Effector CD8-positive, alpha-beta T cell (primary cell): ENCODE measurements around the gene CAMSAP2.

Experiments used
- DNase-seq: peaks from one replicate; lab custom pipeline; 2025; lab: John Stamatoyannopoulos, UW

Gene CAMSAP2

DNA sequence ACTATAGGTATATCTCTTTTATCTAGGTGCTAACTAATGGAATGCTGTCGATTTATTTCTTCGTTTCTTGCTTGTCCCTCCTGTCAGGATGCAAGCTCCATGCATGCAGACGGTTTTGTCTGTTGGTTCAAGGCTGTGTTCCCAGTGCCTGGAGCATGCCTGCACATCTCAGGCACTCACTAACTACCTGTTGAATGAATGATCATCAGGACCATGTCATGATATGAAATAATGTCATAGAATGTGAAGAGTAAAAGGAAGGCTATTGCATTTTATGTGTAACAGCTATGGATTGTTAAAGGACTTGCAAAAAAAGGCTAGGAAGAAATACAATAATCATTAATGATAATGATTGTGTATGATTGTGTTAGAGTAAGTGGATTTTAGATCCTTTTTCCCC is 138.3 kb downstream of the CAMSAP2 start:
- DNase-seq, result no peak

DNA sequence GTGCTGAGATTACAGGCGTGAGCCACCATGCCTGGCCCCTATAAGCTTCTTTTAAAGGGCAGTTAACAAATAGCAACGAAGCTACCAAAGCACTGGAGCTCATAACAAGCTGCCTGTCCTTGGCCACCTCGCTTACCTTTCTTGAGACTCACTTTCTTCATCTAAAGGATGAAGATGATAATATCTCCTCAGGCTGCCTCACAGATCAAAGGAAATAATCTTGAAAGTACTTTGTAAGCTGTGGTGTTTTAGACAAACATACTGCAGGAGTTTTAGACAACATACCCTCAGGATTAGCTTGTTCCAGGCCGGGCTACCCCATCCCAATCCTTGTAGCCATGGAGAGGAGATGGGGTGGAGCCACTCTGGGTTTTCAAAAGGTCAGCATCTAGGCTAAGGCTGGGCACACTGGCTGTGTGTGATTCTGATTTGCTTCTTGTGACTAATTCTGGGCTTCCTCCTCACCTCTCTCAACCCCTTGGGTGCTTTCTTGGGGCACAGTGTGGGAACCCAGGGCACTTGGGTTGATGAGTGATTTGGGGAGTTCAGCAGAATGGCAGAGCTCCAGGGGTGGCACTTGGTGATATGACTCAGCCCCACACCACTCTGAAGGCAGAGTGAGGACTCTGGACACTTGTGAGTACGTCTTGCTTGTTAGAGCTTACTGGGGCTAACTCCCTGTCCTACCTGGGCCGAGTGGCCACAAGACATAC is 139.3 kb downstream of the CAMSAP2 start:
- no peak for DNase-seq

DNA sequence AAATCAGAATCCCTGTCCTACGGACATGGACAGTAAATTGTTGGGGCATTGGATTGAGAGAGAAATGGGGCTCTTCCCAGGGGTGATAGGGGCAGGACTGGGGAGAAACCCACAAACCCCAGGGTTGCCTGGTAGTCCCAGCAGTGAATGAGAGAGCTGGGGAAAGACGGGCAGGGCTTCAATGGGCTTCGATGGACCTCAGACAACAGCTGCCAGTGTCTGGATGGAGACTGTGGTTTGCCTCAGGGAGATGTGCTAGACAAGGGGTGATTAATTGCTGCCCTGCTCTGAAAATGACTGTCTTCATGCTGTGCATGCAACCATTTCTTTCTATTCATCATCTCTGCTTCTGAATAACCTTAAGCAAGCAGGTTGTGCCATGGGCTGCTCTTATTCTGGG is 141.5 kb downstream of the CAMSAP2 start:
- DNase-seq, result no peak

DNA sequence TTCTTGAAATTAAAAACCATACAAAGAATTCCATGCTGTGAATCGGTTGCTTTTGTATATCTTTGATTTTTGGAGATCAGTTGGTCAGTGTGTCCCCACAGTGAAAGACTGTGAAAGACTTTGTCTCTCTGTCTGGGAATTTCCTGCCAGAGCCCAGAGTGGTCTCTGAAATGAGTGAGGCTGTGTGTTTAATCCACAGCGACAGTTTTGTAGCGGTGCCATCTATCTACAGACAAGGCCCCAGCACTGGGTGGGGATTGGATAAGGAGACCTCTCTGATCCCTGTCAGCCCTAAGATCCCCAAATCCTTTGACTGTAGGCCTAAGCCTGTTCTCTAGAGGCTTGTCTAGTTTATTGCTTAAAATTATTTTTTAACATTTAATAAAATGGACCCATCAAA is 144.4 kb downstream of the CAMSAP2 start:
- no peak for DNase-seq

DNA sequence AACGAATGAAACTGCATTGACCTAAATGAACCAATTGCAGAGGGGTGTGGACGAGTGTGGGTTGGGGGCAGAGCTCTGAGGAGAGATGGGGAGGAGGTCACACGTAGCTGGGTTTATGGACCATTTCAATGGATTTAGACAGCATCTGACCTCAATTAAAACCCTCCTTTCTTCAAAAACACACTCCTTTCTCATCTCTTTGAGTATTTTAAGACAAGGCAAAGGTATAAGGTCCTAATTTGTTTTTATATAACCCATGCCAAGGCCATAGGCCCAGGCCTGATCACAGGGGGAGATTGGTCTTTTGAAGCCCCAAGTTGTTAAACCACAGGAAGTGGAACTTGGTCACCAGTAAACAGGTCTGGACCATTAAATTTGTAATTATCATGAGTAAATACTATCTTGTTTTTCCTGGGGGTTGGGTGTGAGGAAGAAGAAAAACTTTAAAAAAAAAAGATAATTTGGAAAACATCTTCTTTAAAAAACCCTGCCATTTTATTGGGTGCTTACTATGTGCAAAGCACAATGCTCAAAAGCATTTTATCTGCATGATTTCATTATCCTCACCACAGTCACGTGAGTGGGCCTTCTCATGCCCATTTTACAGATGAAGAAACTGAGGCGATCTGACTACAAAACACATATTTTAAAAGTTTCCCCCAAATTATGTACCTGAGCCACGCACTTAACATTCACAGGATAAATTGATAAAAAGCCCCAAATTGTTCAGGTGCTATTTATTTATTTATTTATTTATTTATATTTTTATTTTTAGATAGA is 147.1 kb downstream of the CAMSAP2 start:
- no peak for DNase-seq

DNA sequence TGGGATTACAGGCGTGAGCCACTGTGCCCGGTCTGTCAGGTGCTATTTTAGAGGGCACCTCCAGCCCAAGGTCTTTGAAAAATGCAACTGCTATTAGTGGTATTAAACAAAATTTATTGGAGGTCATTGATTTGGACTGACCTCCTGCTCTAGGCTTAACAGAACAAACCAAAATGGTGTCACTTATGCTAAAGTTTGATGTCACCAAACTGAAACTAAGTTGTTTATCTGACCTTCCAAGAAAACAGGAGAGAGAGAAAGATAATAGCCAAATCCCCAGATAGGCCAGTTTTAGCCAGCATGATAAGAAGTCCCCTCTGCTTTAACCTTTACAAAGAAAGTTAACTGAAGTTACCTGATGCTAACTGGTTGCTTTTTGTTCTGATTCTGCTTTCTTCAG is 147.9 kb downstream of the CAMSAP2 start:
- DNase-seq, result no peak

DNA sequence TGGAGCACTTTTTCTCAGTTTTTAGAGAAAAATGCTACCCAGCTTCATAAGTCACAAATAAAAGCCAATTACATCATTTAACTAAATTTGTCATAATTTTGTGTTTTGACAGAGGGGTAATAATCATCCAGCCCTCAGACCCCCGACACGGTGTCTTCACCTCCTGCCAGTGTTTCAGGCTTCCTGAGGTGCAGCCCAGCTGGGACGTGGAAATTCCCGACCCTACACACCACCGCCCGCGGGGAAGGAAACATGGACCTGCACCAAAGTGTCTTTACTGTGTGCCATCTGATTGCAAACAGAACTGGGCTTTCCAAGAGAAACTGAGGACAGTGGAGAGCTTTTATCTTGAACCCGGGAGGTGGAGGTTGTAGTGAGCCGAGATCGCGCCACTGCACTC is 148.3 kb downstream of the CAMSAP2 start:
- DNase-seq, result no peak

DNA sequence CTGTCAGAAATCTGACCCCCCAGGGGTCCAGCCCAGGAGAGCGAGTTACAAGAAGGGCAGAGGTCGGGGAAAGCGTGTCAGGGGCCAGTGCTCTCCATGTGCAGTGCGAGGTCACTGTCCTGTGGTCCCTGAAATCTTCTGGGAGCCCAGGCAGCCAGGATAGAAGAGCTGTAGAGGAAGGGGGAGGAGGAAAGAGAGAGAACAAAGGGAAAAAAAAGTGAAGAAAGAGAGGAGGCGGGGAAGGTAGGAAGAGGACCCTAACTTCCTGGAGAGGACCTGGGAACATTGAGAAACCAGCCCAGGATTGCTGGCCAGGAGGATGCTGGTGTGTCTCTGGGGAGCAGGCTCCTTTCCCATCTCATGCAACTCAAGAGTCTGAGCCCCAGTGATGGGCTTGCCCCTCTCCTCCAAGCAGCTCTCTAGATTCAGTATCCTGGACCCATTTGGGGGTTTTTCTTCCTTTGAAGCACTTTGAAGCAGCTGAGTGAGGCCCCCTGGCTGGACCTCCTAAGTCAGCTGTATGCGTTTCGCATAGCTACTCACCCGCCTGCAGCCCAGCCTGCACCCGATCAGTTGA is 149.2 kb downstream of the CAMSAP2 start:
- no peak for DNase-seq

DNA sequence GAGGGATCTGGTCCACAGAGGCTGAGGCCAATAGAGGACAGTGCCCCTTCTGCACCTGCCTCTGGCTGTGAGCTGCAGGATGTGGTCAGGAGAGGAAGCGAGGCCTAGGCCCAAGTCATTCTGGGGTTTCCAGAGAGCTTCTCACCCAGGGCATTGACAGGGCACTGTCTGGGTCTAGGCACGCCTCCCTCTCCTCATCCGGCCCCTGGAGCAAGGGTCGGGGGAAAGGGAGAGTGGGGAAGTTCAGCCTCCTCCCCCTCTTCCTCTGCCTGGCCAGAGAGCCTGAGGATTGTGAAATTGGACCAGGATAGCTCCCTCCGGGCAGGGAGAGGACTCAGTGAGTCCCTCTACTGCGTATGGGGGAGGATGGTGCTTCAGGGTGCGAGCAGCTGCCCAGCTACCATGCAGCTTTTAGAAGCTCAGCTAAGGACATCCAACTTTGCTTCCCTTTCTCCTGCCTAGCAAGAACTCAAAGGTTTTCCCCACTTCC is 149.7 kb downstream of the CAMSAP2 start:
- no peak for DNase-seq

DNA sequence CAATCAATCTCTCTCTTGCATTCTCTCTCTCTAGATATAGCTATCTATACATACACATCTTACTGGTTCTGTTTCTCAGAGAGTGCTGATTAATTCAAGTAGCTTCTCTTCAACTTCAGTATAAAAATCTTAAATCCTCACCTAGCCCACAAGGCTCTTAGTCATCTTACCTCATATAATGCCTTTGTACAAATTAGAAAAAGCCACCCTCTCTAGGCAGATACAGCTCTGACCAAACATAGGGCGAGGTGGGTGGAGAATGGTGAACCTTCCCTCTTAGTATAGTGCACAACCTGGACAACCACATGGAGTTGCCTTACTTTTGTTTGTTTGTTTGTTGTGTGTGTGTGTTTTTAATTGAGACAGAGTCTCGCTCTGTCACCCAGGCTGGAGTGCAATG is 150.9 kb downstream of the CAMSAP2 start:
- no peak for DNase-seq

DNA sequence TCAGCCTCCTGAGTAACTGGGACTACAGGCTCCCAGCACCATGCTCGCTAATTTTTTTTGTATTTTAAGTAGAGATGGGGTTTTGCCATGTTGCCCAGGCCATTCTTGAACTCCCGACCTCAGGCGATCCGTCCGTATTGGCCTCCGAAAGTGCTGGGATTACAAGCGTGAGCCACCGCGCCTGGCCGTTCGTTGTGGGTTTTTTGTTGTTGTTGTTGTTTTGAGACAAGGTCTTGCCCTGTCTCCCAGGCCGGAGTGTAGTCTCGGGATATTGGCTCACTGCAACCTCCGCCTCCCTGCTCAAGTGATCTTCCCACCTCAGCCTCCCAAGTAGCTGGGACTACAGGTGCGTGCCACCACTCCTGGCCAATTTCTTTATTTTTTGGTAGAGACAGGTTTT is 151.3 kb downstream of the CAMSAP2 start:
- DNase-seq, result no peak

DNA sequence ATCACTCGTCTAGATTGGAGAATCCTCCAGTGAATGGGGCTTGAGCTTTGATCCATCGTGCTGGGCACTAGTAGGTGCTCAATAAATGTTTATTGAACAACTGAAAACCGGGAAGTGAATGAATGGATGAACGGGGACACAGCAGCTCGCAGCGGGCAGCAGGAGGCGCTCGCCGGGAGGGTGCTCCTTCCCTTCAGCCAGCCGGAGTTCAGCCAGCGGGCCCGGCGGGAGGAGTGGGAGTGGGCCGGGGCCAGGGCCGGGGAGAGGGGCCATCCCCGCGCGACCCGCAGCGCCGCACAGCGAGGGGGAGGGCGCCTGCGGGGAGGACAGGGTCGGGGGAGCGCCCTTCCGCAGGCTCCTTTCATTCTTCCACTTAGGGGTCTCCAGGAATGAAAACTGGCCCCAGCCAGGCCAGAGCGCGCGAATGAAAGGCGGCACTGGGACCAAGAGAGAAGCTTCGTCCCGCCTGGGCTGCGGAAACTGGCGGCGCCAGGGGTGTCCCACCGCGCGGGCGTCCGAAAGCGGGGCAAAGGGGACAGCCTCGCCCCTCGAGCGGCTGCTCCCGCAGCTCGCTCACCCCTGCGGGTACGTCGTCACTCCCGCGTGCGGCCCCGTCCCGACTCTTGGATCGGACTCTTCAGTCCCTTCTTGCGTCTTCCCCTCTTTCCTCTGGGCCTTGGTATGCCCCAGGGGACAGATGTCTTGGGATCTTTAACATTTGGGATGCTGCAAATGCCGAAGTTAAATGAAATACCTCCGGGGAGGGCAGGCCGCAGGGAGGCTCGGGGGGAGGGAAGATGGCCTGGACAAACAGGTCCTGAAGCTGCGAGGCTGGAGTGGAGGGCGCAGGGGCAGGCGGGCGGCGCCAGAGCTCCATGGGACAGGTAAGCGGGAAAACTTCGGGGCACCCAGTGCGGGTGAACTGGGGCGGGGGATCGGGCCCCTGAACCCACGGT is 152.4 kb downstream of the CAMSAP2 start:
- no peak for DNase-seq

DNA sequence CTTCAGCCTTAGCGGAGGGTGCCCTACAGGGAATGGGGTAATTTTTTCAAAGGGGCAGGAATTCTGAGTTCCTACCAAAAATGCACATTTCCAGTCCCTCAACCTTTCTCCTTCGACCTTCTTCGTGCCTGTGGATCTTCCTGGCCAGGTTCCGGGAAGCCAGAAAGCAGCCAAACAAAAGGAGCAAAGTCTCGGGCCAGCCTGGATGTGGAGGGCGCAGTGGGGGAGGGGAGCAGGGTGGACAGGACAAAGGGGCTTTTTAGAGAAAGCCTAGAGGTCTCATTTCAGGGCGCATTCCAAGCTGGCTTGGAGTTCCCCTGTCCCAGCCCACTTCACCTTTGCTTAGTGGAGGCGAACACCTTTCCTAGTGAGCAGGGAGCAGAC is 153.1 kb downstream of the CAMSAP2 start:
- DNase-seq, result no peak

DNA sequence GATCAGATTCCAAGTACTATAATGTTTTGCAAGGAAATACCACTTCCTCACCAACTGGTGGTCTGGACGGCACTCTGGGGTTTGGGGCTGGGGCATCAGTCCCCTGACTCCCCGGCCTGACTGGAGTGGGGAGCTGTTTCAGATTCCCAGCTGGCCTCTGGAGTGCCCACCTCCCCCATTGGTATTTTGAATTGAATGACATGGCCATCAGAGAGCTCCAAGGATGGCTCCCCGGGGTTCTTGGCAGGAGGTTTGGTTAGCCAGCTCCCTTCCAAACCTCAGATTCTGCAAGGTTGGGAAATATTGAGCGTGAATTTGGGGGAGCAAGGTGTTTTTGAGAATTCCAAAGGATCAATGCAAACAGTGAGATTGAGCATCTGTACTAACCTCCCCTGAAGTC is 153.9 kb downstream of the CAMSAP2 start:
- DNase-seq, result no peak

DNA sequence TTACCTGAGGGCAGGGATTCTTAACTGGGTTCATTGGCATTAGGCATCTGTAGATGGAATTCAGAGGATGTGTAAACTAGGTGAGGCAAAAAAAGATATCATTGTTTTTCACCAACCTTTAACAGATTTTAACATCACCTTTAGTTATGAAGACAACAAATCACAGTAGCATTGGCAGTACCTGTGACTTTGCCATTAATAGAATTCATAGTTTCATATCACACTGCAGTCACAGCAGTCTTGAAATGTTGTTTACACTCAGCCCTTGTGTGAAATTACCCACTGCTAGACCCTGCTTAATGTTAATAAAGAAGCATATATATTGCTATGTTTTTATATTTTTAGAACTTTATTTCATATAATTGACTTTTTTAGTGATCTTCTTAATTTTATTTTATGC is 154.3 kb downstream of the CAMSAP2 start:
- DNase-seq, result no peak

DNA sequence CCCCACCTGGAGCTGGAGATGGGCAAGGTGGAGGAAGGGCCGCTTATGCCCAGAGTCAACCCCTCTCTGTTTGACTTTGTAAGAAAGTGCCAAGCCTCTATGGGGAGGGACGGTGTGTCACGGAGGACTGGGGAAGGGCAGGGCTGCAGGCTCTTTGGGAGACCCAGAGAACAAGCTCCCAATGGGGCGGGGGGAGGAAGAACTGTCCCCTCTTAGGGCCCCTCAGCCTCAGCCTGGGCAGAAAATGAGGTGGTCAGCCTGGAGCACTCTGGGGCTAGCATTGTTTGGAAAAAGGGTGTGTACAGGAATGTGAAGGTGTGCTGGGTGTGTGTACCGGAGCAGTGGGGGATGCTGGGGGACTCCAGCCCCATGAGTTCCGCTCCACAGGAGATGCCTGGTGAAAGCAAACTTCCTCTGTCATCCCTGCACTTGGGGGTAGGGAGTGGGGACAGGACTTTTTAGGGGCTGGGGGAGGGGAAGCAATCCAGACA is 154.8 kb downstream of the CAMSAP2 start:
- no peak for DNase-seq

DNA sequence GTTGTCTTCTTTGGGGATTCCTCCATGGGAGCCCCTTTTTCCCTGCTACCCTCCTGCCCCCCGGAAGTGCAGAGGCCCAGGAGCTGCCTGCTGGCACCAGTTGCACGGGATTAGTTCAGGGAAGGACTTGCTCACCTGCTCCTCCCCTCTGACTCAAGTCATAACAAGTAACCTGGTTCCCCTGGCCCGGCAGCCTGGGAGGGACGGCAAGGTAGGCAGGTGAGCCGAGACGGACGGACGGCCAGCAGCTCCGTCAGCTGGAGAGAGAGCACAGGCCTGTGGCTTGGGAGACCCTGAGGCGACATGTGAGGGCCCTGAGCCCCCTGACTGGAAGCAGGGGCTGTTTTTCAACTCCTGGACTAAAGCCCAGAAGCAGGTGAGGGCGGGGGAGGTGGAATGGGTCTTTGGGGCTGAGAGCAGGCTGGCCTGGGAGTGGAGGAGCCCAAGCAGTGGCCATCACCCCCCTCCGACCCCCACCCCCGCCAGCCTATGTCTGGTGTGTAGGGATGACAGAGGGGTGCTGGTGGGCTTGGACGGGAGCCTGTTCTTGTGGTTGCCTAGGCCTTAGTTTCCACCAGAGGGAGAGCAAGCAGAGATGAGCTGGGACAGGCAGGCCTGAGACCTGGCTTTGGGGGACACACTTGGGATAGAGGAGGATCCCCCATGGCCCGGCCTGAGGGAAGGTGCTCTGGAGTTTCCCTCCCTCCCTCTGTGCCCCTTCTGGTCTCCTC is 156.2 kb downstream of the CAMSAP2 start, which contains the start of gene INAVA:
TSS of gene INAVA (plus strand) at position 189 of the 731 bp plus-strand sequence. CDS start 3,501 bp downstream, outside the sequence.
- DNase-seq, result no peak

DNA sequence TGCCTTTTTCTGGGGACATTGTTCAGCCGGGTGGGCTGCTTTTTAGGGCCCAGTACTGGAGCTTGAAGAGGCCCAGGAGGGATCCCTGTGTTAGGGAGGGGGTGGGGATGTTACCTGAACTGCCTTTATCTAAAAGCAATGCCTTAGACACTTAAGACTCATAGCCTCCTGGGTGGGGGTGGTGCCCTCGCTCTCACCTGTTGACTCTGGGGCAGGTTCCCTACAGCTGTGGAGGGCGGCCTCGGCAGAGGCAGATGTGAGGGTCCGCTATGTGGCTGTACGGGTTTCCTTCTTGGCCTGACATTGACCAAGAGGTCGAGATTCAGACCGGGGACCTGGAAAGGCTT is 156.7 kb downstream of the CAMSAP2 start:
- DNase-seq, result no peak

DNA sequence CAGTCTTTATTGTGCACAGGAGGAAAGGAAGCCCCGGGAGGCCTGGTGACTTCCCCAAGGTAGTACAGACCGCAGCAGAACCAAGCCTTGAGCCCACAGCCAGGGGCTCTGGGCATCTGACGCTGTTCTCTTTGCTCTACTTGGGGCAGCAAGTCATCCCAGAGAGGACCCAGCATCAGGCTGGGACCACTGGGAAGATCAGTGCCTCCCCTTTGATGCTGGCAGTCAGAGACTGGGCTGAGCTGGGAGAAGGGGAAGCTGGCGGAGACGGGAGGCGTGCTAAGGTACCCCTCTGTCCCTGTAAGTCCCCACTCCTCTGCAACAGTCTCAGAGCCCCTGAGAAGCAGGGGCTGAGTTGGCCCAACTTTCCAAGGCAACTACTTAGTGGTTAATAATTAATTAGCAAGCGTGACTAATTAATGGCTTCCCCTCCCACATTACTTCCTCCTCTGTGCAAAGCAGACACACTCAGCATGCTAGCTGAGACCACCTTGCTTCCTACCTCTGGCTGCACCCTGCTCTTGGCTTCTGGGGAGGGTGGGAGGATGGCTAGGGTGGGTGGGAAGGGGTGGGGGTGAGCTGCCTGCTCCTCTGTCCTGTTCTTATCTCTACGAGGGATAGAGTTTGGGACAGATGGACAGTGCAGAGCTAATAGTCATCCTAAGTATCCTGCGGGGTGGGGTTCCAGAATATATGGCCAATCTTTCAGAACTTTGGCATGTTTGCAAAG is 157.3 kb downstream of the CAMSAP2 start:
- no peak for DNase-seq

DNA sequence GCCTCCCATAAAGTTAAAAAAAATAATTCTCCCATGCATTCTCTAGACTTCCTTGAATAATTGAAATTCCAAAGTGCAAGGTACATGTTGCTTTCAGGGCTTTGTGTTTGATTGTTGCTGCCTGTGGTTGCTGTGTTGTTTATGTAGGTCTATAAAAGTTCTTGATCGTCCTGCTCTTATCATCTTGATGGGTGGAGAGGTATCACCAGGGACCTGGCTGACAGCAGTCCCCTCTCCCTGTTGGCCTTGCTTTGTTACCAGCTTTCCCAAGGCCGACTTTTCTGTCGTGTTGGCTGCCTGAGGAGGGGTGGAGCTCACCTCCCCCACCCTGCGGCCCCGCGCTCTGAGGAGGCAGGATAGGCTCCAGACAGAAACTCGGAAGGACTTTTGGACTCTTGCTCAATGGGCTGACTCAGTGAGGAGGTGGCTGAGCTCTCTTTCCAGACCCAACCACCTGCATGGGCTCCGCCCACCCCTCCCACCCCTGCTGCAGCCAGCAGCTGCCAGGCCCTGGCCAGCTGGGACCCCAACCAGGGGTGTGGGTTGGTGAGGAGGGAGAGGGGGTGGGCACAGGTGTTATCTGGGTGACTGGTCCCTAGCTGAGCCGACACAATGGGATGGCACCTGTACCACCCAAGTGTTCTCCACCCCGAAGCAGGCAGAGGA is 158.0 kb downstream of the CAMSAP2 start:
- DNase-seq, result no peak
